ENCODE data around the gene UTRN.

UTRN gene

GRCh38 chr6:144292372-144292771 is 7.2 kb downstream of the UTRN start:
- Histone ChIP-seq H3K36me3 (ENCODE audit: control insufficient read depth in 4 of 4, insufficient read depth in 4 of 4, low read length in 3 of 4) (peaks cover 0 to 31% (median 10%) of the 10 kb centered on the region in 4 experiments), H3K4me3 (ENCODE audit: control insufficient read depth in 1 of 7, extremely low read depth in 1 of 7, insufficient read depth in 4 of 7, low read depth in 2 of 7, low read length in 6 of 7) (no peak overlapping the region), H3K27ac (ENCODE audit: insufficient read depth in 1 of 2, low read depth in 1 of 2, low read length in 2 of 2, poor library complexity in 1 of 2, severe bottlenecking in 2 of 2) (no peak overlapping the region), H3K27me3 (replicated peaks in 2 of 5; ENCODE audit: control insufficient read depth in 4 of 5, insufficient read depth in 5 of 5, low read length in 4 of 5) (no peaks in the 10 kb centered on the region), H3K9me3 (ENCODE audit: control extremely low read depth in 1 of 5, control insufficient read depth in 4 of 5, insufficient read depth in 2 of 5, low read depth in 1 of 5, low read length in 4 of 5) (peaks cover 0 to 1% (median 0%) of the 10 kb centered on the region in 5 experiments), H3K4me1 (ENCODE audit: control extremely low read depth in 1 of 4, control insufficient read depth in 4 of 4, insufficient read depth in 4 of 4, low read length in 3 of 4) (peaks cover 0 to 21% (median 5%) of the 10 kb centered on the region in 4 experiments)
- ChIA-PET CTCF (interaction anchor here (1.1 to 1.4 kb wide), 2 partner anchors 19 to 131 kb away, joined by 3 read pairs; no protein-coding TSS in a partner anchor), POLR2A (no interaction called here)
- WGBS (ENCODE audit: insufficient coverage) = no CpG with 5 or more reads among the region's 3 CpGs
- no peak for DNase-seq

GRCh38 chr6:144294016-144294415 is 8.9 kb downstream of the UTRN start:
- no peaks in the 10 kb centered on the region for H3K27me3 ChIP-seq (replicated peaks in 2 of 5; ENCODE audit: control insufficient read depth in 4 of 5, insufficient read depth in 5 of 5, low read length in 4 of 5)
- ChIA-PET CTCF (no interaction called here), POLR2A (no interaction called here)
- H3K36me3 ChIP-seq (ENCODE audit: control insufficient read depth in 4 of 4, insufficient read depth in 4 of 4, low read length in 3 of 4) = peaks cover 0 to 35% (median 10%) of the 10 kb centered on the region in 4 experiments
- H3K4me1 ChIP-seq (ENCODE audit: control extremely low read depth in 1 of 4, control insufficient read depth in 4 of 4, insufficient read depth in 4 of 4, low read length in 3 of 4) = peaks cover 0 to 26% (median 6%) of the 10 kb centered on the region in 4 experiments
- no peak overlapping the region for H3K27ac ChIP-seq (ENCODE audit: insufficient read depth in 1 of 2, low read depth in 1 of 2, low read length in 2 of 2, poor library complexity in 1 of 2, severe bottlenecking in 2 of 2)
- H3K4me3 ChIP-seq (ENCODE audit: control insufficient read depth in 1 of 7, extremely low read depth in 1 of 7, insufficient read depth in 4 of 7, low read depth in 2 of 7, low read length in 6 of 7) = no peak overlapping the region
- no peak for DNase-seq
- H3K9me3 ChIP-seq (ENCODE audit: control extremely low read depth in 1 of 5, control insufficient read depth in 4 of 5, insufficient read depth in 2 of 5, low read depth in 1 of 5, low read length in 4 of 5) = peaks cover 0 to 3% (median 0%) of the 10 kb centered on the region in 5 experiments

- CTCF ChIA-PET = no interaction called here
- Histone ChIP-seq H3K36me3 (ENCODE audit: control insufficient read depth in 4 of 4, insufficient read depth in 4 of 4, low read length in 3 of 4) (peaks cover 0 to 35% (median 10%) of the 10 kb centered on the region in 4 experiments), H3K4me1 (ENCODE audit: control extremely low read depth in 1 of 4, control insufficient read depth in 4 of 4, insufficient read depth in 4 of 4, low read length in 3 of 4) (peaks cover 0 to 26% (median 6%) of the 10 kb centered on the region in 4 experiments), H3K27ac (ENCODE audit: insufficient read depth in 1 of 2, low read depth in 1 of 2, low read length in 2 of 2, poor library complexity in 1 of 2, severe bottlenecking in 2 of 2) (no peak overlapping the region), H3K9me3 (ENCODE audit: control extremely low read depth in 1 of 5, control insufficient read depth in 4 of 5, insufficient read depth in 2 of 5, low read depth in 1 of 5, low read length in 4 of 5) (peaks cover 0 to 3% (median 0%) of the 10 kb centered on the region in 5 experiments), H3K4me3 (ENCODE audit: control insufficient read depth in 1 of 7, extremely low read depth in 1 of 7, insufficient read depth in 4 of 7, low read depth in 2 of 7, low read length in 6 of 7) (no peak overlapping the region), H3K27me3 (replicated peaks in 2 of 5; ENCODE audit: control insufficient read depth in 4 of 5, insufficient read depth in 5 of 5, low read length in 4 of 5) (no peaks in the 10 kb centered on the region)
- DNase-seq = no peak
- POLR2A ChIA-PET = no interaction called here
- 100% methylated on average over 1 of the region's 2 CpGs for WGBS (ENCODE audit: insufficient coverage)
These were observed 10.1 kb downstream of the UTRN start for GRCh38 chr6:144295211-144295610.

- WGBS (ENCODE audit: insufficient coverage) = 100% methylated on average over 6 of the region's 7 CpGs
- H3K36me3 ChIP-seq (ENCODE audit: control insufficient read depth in 4 of 4, insufficient read depth in 4 of 4, low read length in 3 of 4) = peaks cover 0 to 35% (median 10%) of the 10 kb centered on the region in 4 experiments
- peak overlapping the region in 1 of 2 experiments; percentile 56 for H3K27ac ChIP-seq (ENCODE audit: insufficient read depth in 1 of 2, low read depth in 1 of 2, low read length in 2 of 2, poor library complexity in 1 of 2, severe bottlenecking in 2 of 2)
- ChIA-PET POLR2A (no interaction called here), CTCF (interaction anchor here (0.6 to 1.2 kb wide), 4 partner anchors 10 to 65 kb away, joined by 3 read pairs; no protein-coding TSS in a partner anchor)
- peak overlapping the region in 2 of 7 experiments; percentile 20 to 30 for H3K4me3 ChIP-seq (ENCODE audit: control insufficient read depth in 1 of 7, extremely low read depth in 1 of 7, insufficient read depth in 4 of 7, low read depth in 2 of 7, low read length in 6 of 7)
- no peak for DNase-seq
- H3K9me3 ChIP-seq (ENCODE audit: control extremely low read depth in 1 of 5, control insufficient read depth in 4 of 5, insufficient read depth in 2 of 5, low read depth in 1 of 5, low read length in 4 of 5) = peaks cover 0 to 3% (median 0%) of the 10 kb centered on the region in 5 experiments
- H3K27me3 ChIP-seq (replicated peaks in 2 of 5; ENCODE audit: control insufficient read depth in 4 of 5, insufficient read depth in 5 of 5, low read length in 4 of 5) = no peaks in the 10 kb centered on the region
- peaks cover 0 to 26% (median 6%) of the 10 kb centered on the region in 4 experiments for H3K4me1 ChIP-seq (ENCODE audit: control extremely low read depth in 1 of 4, control insufficient read depth in 4 of 4, insufficient read depth in 4 of 4, low read length in 3 of 4)
These were observed 11.0 kb downstream of the UTRN start for GRCh38 chr6:144295981-144296767.

GRCh38 chr6:144296973-144297372 is 11.8 kb downstream of the UTRN start:
- peak overlapping the region; percentile 12 to 56 for H3K27ac ChIP-seq (ENCODE audit: insufficient read depth in 1 of 2, low read depth in 1 of 2, low read length in 2 of 2, poor library complexity in 1 of 2, severe bottlenecking in 2 of 2)
- CTCF ChIA-PET = interaction anchor here (0.6 to 1.2 kb wide), 3 partner anchors 11 to 64 kb away, joined by 3 read pairs; no protein-coding TSS in a partner anchor

GRCh38 chr6:144297511-144298100 is 12.5 kb downstream of the UTRN start:
- ChIA-PET CTCF (no interaction called here), POLR2A (no interaction called here)
- no peak for DNase-seq
- WGBS (ENCODE audit: insufficient coverage) = no CpG with 5 or more reads among the region's 3 CpGs
- peaks cover 0 to 32% (median 8%) of the 10 kb centered on the region in 4 experiments for H3K36me3 ChIP-seq (ENCODE audit: control insufficient read depth in 4 of 4, insufficient read depth in 4 of 4, low read length in 3 of 4)
- H3K27me3 ChIP-seq (replicated peaks in 2 of 5; ENCODE audit: control insufficient read depth in 4 of 5, insufficient read depth in 5 of 5, low read length in 4 of 5) = no peaks in the 10 kb centered on the region
- peak overlapping the region in 2 of 7 experiments; percentile 40 to 58 for H3K4me3 ChIP-seq (ENCODE audit: control insufficient read depth in 1 of 7, extremely low read depth in 1 of 7, insufficient read depth in 4 of 7, low read depth in 2 of 7, low read length in 6 of 7)
- H3K27ac ChIP-seq (ENCODE audit: insufficient read depth in 1 of 2, low read depth in 1 of 2, low read length in 2 of 2, poor library complexity in 1 of 2, severe bottlenecking in 2 of 2) = peak overlapping the region; percentile 12 to 56
- H3K9me3 ChIP-seq (ENCODE audit: control extremely low read depth in 1 of 5, control insufficient read depth in 4 of 5, insufficient read depth in 2 of 5, low read depth in 1 of 5, low read length in 4 of 5) = peaks cover 0 to 3% (median 0%) of the 10 kb centered on the region in 5 experiments
- peaks cover 0 to 26% (median 6%) of the 10 kb centered on the region in 4 experiments for H3K4me1 ChIP-seq (ENCODE audit: control extremely low read depth in 1 of 4, control insufficient read depth in 4 of 4, insufficient read depth in 4 of 4, low read length in 3 of 4)

More at GRCh38 chr6:144296973-144297372, 11.8 kb downstream of the UTRN start:
- POLR2A ChIA-PET = no interaction called here
- peaks cover 0 to 3% (median 0%) of the 10 kb centered on the region in 5 experiments for H3K9me3 ChIP-seq (ENCODE audit: control extremely low read depth in 1 of 5, control insufficient read depth in 4 of 5, insufficient read depth in 2 of 5, low read depth in 1 of 5, low read length in 4 of 5)
- H3K4me1 ChIP-seq (ENCODE audit: control extremely low read depth in 1 of 4, control insufficient read depth in 4 of 4, insufficient read depth in 4 of 4, low read length in 3 of 4) = peaks cover 0 to 26% (median 6%) of the 10 kb centered on the region in 4 experiments
- 0% methylated on average over 1 of the region's 2 CpGs for WGBS (ENCODE audit: insufficient coverage)
- H3K27me3 ChIP-seq (replicated peaks in 2 of 5; ENCODE audit: control insufficient read depth in 4 of 5, insufficient read depth in 5 of 5, low read length in 4 of 5) = no peaks in the 10 kb centered on the region
- DNase-seq = peak in 2 of 3 donors; percentile 41 to 56
- peaks cover 0 to 32% (median 9%) of the 10 kb centered on the region in 4 experiments for H3K36me3 ChIP-seq (ENCODE audit: control insufficient read depth in 4 of 4, insufficient read depth in 4 of 4, low read length in 3 of 4)
- H3K4me3 ChIP-seq (ENCODE audit: control insufficient read depth in 1 of 7, extremely low read depth in 1 of 7, insufficient read depth in 4 of 7, low read depth in 2 of 7, low read length in 6 of 7) = peak overlapping the region in 2 of 7 experiments; percentile 20 to 30

Data from common myeloid progenitor, CD34-positive (primary cell).